GM21381 (cell line): ENCODE data around the gene AQP6.

ENCODE experiments used
- ATAC-seq: cut with Tn5 transposase; IDR thresholded peaks from one replicate; pipeline ENCODE4 v1.9.1; 2021; ENCODE audit warnings: mild to moderate bottlenecking, moderate library complexity; ENCODE audit not compliant: unreplicated experiment

Gene AQP6

DNA sequence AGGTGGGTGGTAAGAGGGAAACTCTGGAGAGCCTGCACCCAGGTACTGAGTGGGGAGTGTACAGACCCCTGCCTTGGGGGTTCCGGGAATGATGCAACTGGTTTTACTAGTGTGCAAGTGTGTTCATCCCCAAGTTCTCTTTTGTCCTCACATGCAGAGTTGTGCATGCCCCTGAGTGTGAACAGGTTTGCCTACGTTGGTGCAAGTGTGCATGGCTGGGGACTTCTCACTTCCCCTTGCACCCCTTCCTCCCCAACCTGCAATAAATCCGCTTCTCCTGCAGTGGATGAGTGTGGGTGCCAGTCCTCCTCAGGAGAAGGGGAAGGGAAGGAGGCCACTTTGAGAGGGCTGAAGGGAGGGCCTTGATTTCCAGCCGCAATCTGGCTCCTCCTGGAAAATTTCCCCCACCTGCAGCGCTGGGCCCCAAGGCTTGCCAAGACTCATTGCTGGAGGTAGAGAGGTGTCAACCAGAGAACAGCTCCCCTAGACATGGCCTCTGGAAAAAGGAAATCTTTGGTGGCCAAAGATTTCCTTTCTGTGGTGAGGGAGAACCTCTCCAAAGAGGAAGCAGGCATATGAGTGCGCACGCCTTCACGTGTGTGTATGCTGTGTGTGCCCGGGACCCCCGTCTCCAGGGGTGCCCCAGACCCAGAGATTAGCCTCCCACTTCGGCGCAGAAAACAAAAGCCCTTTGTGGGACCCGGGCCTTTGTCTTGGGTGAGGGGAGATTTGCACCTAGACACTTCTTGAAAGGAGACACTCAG is 16.7 kb upstream of the AQP6 start:
- ATAC-seq: no peak

DNA sequence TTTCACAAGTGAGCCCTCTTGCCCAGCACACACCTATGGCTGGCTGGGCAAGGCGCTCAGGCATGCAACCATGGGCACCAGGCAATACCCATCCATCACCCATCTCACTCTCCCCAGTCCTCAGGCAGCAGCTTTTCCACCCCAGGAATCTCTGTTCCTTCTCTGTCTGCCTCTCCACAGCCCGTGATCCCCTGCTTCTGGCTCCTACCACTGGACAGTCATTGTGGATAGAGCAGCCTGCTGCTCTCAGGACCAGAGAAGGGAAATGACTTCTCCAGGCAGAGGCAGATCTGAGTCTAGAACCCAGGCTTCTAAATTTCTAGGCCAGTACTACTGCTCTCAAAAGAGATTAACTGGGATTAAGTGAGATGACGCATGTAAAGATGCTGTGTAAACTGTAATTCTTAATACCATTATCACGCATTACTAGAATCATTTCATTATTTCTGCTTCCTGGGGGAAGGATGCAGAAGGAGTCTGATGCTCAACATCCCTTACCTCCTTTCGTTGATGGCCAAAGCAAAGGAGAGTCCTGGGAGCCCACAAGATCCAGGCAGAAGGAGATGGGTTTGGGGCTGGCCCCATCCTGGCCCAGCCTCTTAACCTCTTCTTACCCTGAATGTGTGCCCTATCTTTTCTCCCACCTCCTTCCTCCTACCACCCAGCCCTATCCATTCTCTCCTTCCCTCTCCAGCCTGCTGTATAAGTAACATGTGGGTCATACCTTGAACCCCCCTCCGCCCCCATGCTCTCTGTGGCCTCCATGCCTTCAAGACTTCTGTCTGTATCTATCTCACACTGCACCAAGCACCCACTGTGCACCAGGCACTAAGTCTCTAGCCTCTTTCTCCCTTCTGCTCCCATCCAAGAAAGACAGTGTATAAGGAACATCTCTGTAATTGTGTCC is 15.8 kb upstream of the AQP6 start:
- ATAC-seq: no peak

DNA sequence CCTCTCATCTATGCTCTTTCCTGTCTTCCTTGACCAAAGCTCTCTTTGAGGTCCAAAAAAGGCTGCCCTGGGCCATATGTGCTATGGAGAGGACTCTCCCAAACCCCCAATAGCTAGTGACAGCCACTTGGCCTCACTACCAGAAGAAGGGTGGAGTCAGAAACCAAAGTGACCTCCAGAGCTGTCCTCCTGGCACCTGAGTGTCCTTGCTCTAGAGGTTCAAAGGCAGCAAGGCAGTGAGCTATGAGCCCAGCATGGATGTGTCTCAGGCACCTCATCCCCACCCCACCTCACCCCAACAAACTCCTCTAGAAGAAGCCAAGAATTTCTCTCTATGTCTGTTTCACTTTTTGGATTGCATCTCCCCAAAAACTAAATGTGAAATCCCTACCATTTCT is 15.2 kb upstream of the AQP6 start:
- ATAC-seq: no peak

DNA sequence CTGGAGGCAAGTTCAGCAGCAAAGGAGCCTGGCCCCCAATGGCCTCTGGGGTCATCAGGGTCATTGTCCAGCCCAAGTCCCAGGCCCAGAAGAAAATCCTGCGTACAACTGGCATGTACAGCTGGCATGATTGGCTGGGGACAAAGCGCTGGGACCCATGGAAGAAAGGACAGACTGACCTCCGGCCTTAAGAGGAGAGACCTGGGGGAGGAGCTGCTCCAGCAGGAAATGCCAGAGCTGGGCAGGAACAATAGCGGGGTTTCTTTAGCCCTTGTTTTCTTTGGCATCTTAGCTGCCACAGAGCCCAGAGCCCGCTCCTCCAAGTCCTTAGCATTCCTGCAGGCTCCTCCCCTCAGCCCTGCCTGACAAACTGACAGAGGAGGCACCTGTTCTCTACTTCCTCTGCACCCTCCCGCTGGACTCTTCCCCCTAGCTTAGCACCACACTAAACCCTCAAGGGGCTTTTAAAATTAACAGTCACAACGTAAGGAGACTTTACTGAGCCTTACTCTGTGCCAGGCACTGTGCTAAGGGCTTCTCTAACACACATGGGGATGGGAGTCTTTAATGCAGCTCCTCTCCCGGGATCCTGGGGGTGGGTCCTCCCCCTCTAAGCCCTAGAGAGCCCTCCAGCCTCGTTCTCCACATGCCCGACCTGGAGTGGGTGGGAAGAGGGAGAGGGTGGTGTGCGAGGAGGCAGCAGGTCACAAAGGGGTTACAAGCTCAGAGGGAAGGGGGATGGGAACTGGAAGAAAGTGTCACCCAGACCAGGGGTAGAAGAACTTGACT is 12.9 kb upstream of the AQP6 start:
- ATAC-seq: no peak

DNA sequence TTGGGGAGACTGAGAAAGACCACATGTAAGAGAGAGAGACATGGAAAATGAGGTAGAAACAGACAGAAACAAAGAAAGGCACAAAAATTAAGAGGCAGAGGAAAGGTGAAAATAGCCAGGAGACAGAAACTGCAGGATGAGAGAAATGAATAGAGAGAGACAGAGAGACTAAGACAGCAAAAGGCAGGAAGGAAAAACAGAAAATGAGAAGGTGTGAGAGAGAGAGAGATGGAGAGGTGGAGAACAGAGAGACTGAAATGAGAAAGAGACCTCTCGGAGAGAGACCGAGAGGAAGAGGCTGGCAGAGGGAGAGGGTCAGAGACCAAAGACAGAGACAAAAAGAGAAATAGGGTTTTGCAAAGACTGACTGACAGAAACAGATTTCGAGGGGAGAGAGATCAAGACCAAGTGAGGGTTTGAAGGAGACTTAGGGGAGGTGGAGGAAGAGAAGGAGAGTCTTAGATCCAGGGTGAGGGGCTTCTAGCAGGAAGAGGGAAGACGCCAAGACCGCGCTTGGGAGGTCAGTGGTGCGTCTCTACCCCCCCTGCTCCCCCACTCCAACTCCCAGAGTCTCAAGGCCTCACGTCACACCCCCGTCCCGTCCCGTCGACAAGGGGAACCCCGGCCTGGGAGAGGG is 12.2 kb upstream of the AQP6 start:
- no peak for ATAC-seq

DNA sequence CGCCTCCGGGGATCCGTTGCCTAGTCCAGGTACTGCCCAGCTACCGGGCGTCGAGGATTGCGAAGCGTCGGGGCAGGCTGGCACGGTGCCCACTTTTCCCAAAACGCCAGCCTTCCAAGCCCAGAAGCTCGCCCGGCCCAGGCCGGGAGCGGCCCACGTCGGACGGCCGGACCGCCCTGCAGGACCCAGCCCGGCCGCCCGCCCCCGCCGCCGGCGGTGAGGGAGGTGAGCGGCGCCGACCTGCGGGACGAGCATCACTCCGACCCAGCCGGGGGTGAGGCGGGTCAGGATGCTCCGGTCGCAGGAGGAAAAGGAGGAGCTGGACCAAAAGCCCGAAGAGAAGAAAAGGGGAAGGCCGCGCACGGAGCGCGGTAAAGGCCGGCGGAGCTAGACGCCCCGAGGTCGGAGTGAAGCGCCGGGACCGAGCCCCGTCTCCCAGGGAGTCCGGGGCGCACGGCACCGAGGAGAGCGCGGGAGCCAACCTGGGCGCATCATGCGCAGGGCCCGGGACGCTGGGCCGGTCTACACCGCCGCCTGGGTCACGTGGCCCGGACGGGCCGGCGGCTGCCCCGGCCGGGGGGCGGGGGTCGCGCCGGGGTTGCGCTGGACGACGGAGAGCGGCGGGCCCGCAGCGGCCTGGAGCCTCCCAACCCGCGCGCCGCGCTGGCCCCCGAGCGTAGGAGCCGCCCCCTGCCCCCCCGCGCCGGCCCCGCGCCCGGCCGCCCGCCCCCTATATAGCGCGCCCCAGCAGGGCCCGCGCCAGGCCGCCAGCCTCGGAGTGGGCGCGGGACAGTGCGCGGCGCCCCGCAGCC is 11.4 kb upstream of the AQP6 start, which contains the start of gene AQP5:
Gene AQP5, plus strand, starts transcription at position 762 of the 812 bp plus-strand sequence. CDS start 146 bp downstream, outside the sequence.
- ATAC-seq: no peak

DNA sequence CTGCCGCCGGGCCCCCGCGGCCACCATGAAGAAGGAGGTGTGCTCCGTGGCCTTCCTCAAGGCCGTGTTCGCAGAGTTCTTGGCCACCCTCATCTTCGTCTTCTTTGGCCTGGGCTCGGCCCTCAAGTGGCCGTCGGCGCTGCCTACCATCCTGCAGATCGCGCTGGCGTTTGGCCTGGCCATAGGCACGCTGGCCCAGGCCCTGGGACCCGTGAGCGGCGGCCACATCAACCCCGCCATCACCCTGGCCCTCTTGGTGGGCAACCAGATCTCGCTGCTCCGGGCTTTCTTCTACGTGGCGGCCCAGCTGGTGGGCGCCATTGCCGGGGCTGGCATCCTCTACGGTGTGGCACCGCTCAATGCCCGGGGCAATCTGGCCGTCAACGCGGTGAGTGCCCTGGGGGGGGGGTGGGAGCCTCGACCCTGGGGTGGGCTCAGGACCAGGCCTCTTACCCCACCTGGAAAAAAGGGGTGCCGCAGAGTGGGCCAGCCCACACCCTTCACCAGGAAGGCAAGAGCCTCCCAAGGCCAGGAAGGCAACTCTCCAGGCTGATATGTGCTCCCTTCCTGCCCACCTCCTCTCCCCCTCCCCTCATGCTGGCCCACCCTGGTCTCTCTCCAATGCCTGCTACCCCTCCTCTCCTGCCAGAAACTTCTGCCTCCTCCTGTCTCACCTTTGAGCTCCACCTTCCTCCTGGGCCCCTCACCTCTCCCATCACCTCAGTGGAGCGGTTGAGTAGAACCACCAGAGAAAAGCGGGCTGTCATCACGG is 10.6 kb upstream of the AQP6 start:
- no peak for ATAC-seq

DNA sequence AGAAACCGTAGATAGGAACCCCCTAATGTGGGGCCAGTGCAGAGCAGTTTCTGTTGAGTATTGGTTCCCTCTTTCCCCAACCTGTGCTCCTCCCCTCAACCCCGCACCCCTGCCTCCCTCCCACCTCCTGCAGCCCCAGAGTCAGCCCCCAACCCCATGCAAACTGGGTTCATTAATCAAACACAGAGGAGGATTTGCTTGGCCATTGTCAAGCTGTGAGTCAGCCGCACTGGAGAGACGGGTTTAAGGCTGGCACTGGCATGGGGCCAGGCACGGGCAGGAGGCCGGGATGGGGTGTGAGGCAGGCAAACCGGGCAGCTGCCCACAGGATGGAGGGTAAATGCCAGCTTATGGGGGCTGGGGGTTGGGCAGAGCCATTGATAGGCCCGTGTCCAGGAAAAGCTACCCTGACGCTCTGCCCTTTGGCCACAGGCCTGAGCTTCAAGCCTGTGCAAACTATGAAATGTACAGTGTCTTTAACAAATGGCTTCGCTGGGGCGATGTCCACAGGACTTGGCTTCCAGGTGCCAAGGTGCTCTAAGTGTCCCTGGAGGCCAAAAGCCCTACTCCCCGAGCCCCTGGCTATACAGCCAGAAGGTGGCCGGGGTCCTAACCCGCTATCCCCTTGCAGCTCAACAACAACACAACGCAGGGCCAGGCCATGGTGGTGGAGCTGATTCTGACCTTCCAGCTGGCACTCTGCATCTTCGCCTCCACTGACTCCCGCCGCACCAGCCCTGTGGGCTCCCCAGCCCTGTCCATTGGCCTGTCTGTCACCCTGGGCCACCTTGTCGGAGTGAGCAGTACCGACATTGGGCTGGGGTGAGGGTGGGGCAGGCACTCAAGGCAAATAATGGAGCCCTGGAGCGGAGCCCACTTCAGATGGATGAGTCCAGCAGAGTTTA is 9.6 kb upstream of the AQP6 start:
- no peak for ATAC-seq

DNA sequence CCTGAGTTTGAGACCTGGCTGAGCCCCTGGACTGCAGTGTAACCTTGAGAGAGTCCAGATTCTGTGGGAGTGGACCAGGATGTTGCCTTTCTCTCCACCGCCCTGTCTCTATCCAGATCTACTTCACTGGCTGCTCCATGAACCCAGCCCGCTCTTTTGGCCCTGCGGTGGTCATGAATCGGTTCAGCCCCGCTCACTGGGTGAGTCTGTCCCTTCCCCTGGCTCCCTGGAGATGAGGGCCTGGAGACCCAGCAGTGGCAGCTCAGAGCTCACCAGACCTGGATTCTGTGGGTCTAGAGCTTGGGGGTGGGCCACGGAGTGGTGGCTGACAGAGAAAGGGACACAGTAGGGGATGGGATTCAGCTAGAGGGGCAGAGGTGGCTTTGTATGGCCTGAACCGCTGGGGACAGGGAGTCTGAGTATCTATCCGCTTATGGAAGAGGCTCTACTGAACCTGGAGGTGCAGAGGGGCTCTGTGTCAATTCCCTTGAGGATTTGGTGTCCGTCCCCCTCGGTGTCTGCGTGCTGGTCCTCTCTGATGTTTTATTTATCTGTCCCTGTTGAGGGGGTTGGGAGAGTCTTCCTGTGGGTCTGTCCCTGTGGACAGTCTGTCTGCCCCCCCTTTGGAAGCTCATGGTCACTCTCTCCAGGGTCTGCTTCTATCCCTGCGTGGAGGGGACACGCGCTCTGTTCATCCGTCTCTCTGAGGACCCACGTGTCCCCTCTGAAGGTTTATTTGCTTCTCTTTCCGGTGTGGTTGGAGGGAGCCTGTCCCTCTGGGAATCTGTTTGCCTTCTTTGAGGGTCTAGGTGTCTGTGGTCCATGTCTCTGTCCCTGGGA is 8.6 kb upstream of the AQP6 start:
- ATAC-seq: no peak

DNA sequence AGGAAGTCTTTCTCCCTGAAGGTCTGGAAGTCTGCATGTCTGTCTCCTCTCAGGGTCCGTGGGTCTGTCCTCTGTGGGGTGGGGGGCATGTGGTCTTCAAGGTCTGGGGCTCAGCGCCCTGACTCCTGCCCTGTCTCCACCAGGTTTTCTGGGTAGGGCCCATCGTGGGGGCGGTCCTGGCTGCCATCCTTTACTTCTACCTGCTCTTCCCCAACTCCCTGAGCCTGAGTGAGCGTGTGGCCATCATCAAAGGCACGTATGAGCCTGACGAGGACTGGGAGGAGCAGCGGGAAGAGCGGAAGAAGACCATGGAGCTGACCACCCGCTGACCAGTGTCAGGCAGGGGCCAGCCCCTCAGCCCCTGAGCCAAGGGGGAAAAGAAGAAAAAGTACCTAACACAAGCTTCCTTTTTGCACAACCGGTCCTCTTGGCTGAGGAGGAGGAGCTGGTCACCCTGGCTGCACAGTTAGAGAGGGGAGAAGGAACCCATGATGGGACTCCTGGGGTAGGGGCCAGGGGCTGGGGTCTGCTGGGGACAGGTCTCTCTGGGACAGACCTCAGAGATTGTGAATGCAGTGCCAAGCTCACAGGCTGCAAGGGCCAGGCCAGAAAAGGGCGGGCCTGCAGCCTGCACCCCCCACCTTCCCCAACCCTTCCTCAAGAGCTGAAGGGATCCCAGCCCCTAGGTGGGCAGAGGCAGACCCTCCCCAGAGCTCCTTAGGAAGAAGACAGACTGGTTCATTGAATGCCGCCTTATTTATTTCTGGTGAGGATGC is 7.7 kb upstream of the AQP6 start:
- ATAC-seq: no peak

DNA sequence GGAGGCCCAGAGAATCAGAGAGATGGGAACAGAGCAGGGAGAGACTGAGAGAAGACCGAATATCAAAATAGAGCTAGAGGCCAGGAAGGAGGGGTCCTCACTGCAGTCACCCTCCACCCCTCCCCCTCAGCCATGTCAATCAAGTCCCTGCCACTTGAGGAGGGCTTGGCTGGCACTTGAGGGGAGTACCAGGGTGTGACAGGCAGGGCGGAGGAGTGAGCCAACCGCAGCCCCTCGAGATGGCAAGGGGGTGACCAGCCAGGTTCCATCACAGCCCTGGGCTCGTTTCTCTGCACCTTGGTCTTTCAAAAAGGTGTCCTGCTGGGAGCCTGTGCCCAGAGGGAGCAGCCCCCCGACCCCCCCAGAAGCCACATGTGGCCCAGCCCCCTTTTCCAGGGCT is 6.9 kb upstream of the AQP6 start:
- no peak for ATAC-seq

DNA sequence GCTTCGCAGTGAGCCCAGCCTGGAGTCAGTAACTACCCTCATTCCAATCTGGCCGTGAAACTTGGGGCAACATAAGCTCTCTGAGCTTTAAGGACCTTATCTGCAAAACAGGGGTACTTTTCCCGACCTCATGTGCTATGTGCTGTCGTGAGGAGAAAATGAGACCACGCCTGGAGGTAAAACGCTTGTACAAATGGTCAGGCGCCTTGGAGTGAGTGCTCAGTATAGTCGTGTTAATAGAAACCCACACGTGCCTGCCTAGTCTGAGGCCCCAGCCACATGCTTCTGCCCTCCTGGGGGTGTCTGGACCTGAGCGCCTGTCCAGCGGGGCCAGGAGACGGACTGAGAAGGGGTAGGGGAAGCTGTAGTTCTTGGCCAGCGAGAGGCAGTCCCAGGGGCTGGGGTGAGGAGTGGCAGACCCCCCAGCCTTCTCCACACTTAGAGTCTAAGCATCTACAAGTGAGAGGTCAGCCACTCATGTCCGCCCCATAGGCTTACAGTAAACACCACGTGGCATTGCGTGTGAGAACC is 6.2 kb upstream of the AQP6 start:
- no peak for ATAC-seq

DNA sequence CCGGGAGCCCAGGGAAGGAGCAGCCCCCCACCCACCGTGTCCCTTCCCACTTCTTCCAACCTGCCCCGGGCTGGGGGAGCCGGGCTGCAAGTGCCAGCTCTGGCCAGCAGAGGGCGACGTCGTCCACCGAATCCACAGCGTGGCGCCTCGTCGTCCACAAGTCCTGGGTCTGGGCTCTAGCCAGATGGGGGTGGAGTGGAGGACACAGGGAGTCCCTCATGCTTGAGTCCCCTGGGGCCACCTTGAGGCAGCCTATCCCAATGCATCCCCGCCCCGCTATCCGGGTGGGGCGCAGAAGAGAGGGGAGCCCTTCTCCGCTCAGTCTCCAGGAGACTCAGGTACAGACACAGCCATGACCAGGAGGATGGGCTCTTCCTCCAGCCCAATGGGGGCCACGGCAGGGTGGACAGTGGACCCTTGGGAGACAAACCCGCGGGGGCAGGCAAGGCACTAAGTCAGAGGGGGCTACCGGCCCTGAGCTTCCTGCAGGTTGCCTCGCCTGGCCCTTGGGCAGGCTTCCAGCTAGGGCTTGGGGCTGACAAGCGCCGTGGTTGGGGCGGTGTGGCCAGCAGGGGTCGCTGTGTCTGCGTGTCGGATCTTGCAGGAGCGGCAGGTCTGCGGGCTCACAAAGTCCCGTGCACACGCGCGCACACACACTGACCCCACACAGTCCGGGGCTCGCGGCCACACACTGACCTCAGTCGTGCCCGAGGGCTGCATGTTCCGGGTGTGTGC is 5.5 kb upstream of the AQP6 start:
- ATAC-seq: peak; percentile 68

DNA sequence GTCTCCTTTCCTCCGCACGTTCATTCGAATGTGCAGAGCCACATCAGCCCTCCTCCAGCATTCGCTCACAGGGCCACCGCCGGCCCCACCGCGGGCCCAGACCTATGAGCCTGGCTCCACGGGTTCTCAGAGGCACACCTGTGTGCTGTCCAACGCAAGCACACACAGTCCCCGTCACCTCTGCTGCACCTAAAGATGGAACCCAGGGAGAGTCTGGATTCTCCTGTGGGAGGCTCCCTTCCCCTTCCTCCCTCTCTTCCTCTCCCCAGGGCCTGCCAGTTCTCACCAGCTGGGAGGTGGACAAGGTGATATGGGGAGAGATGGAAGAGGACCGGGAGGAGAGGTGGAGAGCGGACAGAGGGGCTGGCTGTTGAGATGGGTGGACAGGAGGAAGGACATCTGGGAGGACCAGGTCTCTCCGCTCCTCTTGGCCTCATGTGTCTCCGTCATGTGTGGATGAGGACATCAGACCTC is 4.9 kb upstream of the AQP6 start:
- ATAC-seq: no peak

DNA sequence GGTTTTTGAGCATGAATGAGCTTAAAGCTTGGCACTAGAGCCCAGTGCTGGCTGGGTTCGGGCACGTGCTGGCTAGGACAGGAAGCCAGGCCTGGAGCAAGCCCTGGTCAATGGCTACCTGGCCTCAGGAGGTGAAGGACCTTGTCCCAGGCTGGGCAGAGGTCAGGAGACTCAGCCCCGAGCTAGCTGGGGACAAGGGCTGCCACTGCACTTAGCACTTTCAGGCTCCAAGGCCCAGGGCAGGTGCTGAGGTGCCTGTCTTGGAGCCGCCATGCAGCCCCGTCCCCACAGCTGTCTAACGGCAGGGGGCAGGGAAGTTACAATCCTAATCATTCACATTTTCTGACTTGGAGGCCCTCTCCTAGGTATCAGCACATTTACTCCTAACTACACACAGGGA is 4.3 kb upstream of the AQP6 start:
- no peak for ATAC-seq
